ENCODE measurements around the gene HIF1AN.
"Not testable (repeated sequence)": the region's sequence is repeated elsewhere in the genome, so short reads cannot be mapped to it uniquely, and the experiment has no call there.

The HIF1AN gene

DNA sequence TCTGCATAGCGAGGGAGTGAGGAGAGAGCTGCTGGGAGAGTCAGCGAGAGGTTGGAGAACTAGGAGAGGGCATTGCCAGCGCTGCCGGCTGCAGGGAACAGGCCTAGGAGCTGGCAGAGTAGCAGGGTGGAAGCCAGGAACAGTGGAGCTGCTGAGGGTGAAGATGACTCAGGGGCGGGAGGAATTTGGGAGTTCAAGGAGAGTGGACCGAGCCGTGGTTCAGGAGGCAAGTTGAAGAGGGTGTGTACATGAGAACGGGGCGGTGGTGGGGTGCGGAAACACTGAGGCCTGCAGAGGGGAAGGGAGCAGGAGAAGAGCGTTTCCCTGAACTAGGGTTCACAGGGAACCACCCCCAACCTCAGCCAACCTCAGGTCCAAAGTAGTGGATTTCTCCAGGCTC, 31.5 kb downstream of the HIF1AN start:
- TF ChIP-seq CTCF (conservative IDR thresholded peaks at IDR 0.05; ENCODE audit: low read depth) = no peak
- POLR2A ChIA-PET (ENCODE audit: low non-redundant PET) = no interaction called here
- no peak for DNase-seq (ENCODE audit: low spot score)
- CTCF ChIA-PET = interaction anchor here (0.5 to 1.9 kb wide), 2 partner anchors 39 to 176 kb away, joined by 3 to 9 read pairs; no protein-coding TSS in a partner anchor
- H3K27ac ChIP-seq = no peak overlapping the region

DNA sequence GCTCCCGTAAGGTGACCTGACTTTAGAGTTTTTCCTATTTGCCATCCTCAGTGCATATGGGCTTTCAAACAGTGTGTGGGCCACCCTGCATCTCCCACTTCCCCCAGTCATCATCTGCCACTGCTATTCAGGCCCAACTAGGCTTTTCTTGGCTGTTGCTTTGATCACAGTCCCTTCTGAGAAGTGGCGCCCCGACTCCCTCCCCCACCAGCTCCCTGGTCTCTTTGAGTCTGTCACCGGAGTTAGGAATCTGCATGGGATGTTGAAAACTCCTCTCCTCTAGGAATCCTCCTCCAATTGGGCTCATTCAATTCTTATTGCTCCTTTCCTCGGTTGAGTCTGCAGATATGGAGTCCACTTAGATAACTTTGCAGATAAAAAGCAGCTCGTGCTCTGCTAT, 32.1 kb downstream of the HIF1AN start:
- CTCF ChIA-PET = interaction anchor here (0.8 to 1.9 kb wide), 2 partner anchors 10 to 175 kb away, joined by 3 to 9 read pairs; no protein-coding TSS in a partner anchor
- DNase-seq (ENCODE audit: low spot score) = no peak
- TF ChIP-seq CTCF (conservative IDR thresholded peaks at IDR 0.05; ENCODE audit: low read depth) = no peak
- H3K27ac ChIP-seq = no peak overlapping the region
- POLR2A ChIA-PET (ENCODE audit: low non-redundant PET) = no interaction called here

- TF ChIP-seq CTCF (conservative IDR thresholded peaks at IDR 0.05; ENCODE audit: low read depth) = no peak
- DNase-seq (ENCODE audit: low spot score) = no peak
- POLR2A ChIA-PET (ENCODE audit: low non-redundant PET) = no interaction called here
- H3K27ac ChIP-seq = no peak overlapping the region
- CTCF ChIA-PET = interaction anchor here (1.9 kb wide), 1 partner anchor 174 kb away, joined by 9 read pairs; no protein-coding TSS in a partner anchor
Measured at GRCh38 chr10:100568912-100569311, 33.2 kb downstream of the HIF1AN start.

DNA sequence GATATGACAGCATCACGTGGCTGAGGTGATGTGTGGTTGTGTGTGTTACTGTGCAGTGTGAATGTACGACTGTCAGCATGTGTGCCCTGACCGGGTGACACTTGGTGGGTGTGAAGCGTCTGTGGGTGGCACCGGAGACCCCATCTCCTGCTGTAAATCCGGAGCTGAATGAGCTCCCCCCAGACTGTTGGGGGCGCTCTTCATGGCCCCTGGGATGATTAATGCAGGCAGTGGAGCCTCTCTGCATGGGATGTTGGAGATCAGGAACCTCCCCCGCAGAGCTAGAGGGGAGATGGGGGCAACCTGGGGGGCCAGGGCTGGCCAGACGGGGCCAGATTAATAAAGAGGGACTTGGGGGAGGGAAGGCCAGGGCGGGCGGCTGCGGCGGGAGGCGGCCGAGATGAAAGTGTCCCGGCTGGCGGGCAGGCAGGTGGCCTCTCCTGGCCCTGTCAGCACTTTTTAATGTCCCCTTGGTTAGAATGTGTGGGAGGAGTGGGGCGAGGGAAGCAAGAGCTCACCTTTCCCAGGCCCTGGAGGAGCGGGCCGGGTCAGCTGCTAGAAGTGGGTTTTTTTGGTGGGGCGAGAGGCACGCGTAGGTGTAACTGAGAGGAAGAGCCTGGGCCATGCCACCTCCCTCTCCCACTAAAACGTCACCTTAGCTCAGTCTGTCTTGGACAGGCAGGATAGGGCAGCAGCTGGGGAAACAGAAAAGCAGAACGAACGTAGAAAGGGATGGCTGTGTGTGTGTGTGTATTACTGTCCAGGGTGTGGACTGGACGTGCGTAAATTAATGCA, 34.1 kb downstream of the HIF1AN start:
- no peak overlapping the region for H3K27ac ChIP-seq
- ChIA-PET POLR2A (ENCODE audit: low non-redundant PET) (no interaction called here), CTCF (interaction anchor here (0.6 kb wide), 1 partner anchor 15 kb away, joined by 3 read pairs; no protein-coding TSS in a partner anchor)
- no peak for DNase-seq (ENCODE audit: low spot score)
- no peak for TF ChIP-seq CTCF (conservative IDR thresholded peaks at IDR 0.05; ENCODE audit: low read depth)

DNA sequence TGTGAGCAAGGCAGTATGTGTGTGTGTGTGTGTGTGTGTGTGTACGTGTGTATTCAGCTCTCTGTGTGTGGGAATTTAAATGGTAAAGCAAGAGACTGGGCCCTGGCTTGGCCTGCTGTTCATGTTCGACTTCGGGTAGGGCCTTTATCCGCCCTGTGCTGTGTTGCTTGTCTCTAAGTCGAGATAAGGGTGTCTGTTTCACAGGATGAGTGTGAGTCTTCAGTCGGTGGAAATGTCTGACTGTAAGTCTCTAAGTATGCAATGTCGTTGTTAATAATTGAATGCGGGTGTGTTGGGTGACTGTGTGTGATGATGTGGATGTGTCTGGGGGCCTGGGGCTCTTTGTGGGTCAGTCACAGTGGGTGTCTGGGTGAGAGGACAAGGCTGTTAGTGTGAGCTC, 34.8 kb downstream of the HIF1AN start:
- DNase-seq (ENCODE audit: low spot score) = no peak
- H3K27ac ChIP-seq = no peak overlapping the region
- ChIA-PET CTCF (no interaction called here), POLR2A (ENCODE audit: low non-redundant PET) (no interaction called here)
- TF ChIP-seq CTCF (conservative IDR thresholded peaks at IDR 0.05; ENCODE audit: low read depth) = no peak

- POLR2A ChIA-PET (ENCODE audit: low non-redundant PET) = no interaction called here
- no peak for DNase-seq (ENCODE audit: low spot score)
- TF ChIP-seq CTCF (conservative IDR thresholded peaks at IDR 0.05; ENCODE audit: low read depth) = no peak
- CTCF ChIA-PET = no interaction called here
- H3K27ac ChIP-seq = no peak overlapping the region
Measured at GRCh38 chr10:100571084-100571856, 35.5 kb downstream of the HIF1AN start.

DNA sequence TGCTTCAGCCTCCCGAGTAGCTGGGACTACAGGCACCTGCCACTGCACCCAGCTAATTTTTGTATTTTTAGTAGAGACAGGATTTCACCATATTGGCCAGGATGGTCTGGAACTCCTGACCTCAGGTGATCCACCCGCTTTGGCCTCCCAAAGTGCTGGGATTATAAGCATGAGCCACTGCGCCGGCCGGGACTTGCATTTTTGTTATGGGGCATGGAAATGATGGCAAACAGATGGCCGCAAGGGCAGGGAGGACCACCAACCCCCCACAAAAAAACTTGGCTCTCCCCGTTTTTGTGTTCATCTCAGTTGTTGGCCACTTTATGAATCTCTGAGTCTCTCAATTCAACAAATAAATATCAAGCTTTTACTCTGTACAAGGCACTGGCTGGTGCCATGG, 39.4 kb downstream of the HIF1AN start:
- POLR2A ChIA-PET (ENCODE audit: low non-redundant PET); DNase-seq (ENCODE audit: low spot score): not testable (repeated sequence)
- CTCF ChIA-PET = interaction anchor here (0.7 kb wide), 1 partner anchor 21 kb away, joined by 6 read pairs; no protein-coding TSS in a partner anchor

More for the DNA sequence above, 39.4 kb downstream of the HIF1AN start:
- not testable (repeated sequence) for H3K27ac ChIP-seq
